Spleen (tissue), 11 donors: ENCODE results near the gene TLCD3A. TPM values are rescaled to one million over a fixed set of nuclear protein-coding genes. Genes with fewer than 3 reads are reported as not detected.

Source experiments
- DNase-seq: peaks from one replicate; pipeline ENCODE4 v3.0.0-alpha.2; 2020
- H3K27ac ChIP-seq, 8 donors: fragments of 200-600 bp; sonication (generic) in 7 of 8; 1 replicate in 4 of 8; 2 replicates in 4 of 8; pipeline versions ENCODE4 v1.5.0 to v1.8.0; 2016 to 2021; ENCODE audit warnings: inconsistent platforms in 4 of 8, mild to moderate bottlenecking in 4 of 8, moderate library complexity in 1 of 8
- H3K27me3 ChIP-seq, 7 donors: fragments of 200-600 bp; sonication (generic) in 6 of 7; replicated peaks in 1 of 7; 1 replicate in 4 of 7; 2 replicates in 3 of 7; pipeline versions ENCODE4 v1.5.0 to v1.8.0; 2016 to 2021; ENCODE audit warnings: inconsistent platforms in 3 of 7, mild to moderate bottlenecking in 1 of 7
- H3K36me3 ChIP-seq, 6 donors: fragments of 200-600 bp; sonication (generic) in 5 of 6; 1 replicate in 4 of 6; 2 replicates in 2 of 6; pipeline versions ENCODE4 v1.5.0 to v1.8.0; 2016 to 2021; ENCODE audit warnings: inconsistent platforms in 2 of 6
- H3K4me1 ChIP-seq, 6 donors: fragments of 200-600 bp; sonication (generic) in 5 of 6; 1 replicate in 3 of 6; 2 replicates in 3 of 6; pipeline versions ENCODE4 v1.5.0 to v1.8.0; 2016 to 2021; ENCODE audit warnings: inconsistent platforms in 3 of 6
- H3K4me3 ChIP-seq, 8 donors: fragments of 200-600 bp; sonication (generic) in 7 of 8; 1 replicate in 4 of 8; 2 replicates in 4 of 8; pipeline versions ENCODE4 v1.5.0 to v1.8.0; 2016 to 2021; ENCODE audit warnings: inconsistent platforms in 4 of 8, mild to moderate bottlenecking in 4 of 8, moderate library complexity in 2 of 8
- H3K9me3 ChIP-seq, 8 donors: fragments of 200-600 bp; sonication (generic) in 7 of 8; 1 replicate in 4 of 8; 2 replicates in 4 of 8; pipeline versions ENCODE4 v1.5.0 to v1.8.0; 2016 to 2021; ENCODE audit warnings: inconsistent platforms in 4 of 8
- CTCF ChIP-seq, 11 experiments: fragments of 200-600 bp in 7 of 11; fragments of 450-650 bp in 4 of 11; sonication (generic) in 4 of 11; IDR thresholded peaks in 8 of 11; conservative IDR thresholded peaks in 3 of 11; 1 replicate in 7 of 11; 2 replicates in 4 of 11; pipeline versions ENCODE4 v1.4.0 to v1.8.0; 2016 to 2021; ENCODE audit warnings: antibody characterized with exemption in 11 of 11, inconsistent platforms in 4 of 11, mild to moderate bottlenecking in 1 of 11
- POLR2A ChIP-seq, 3 donors: fragments of 450-650 bp; IDR thresholded peaks; one replicate each; pipeline ENCODE4 v1.5.1; 2017; ENCODE audit warnings: antibody characterized with exemption in 3 of 3, mild to moderate bottlenecking in 1 of 3
- POLR2AphosphoS5 ChIP-seq, 3 donors: sonication (generic); formaldehyde crosslinking; IDR thresholded peaks; one replicate each; pipeline ENCODE4 v1.5.1; 2017; ENCODE audit warnings: antibody characterized with exemption in 3 of 3
- WGBS, 5 donors: extraction: QIAGEN DNeasy Blood & Tissue Kit in 3 of 5; methylation state at CpG; one replicate each; pipeline versions ENCODE4 v1.1.5 to v1.1.7; 2013 to 2018; 5-methylcytosine and 5-hydroxymethylcytosine counted together
- intact Hi-C: fragments of 100-400 bp; cut with DNase I; formaldehyde crosslinking; loops from one replicate; pipeline ENCODE4 v1.15.0; 2023; ENCODE audit warnings: low total_unique reads
- polyA plus RNA-seq, 3 donors: library from polyadenylated mRNA; stranded (reverse); fragments of 200-250 nt; gene quantifications; one replicate each; pipeline ENCODE4 v1.2.1, GENCODE V29; 2013
- total RNA-seq, 7 donors: library from RNA; depleted of rRNA in 3 of 7; stranded (reverse); fragments of >200 nt in 3 of 7; fragmentation: NEBNext Ultra II Directional in 4 of 7; extraction: Animal tissue kit (Norgen Biotek cat#: 25700) in 4 of 7; gene quantifications; one replicate each; pipeline versions ENCODE4 v1.1.0 to v1.2.1, GENCODE V29; 2016 to 2021
- donor health status: healthy with polysubstance abuse.
- donor health status: DM: no; HTN: no; CAD: no; lungs with moderate emphysema.
- donor health status: DM: no; HTN: no; CAD: no.
- donor health status: Bipolar disorder and iron deficiency.
- donor health status: healthy.
- donor health status: DM: no; HTN: no; CAD: no.
- donor health status: DM: yes; HTN: yes; CAD: no.

The TLCD3A gene
- total and polyA plus RNA-seq, 10 donors = 0.96 to 5.8 (median 4.0) TPM

- intact Hi-C loops = no loop called here
Measured at GRCh38 chr17:685006-685405, 47.4 kb upstream of the TLCD3A start.

GRCh38 chr17:688100-688989 lies 44.1 kb upstream of the TLCD3A start:
- peak overlapping the region in 2 of 8 donors; percentile 8 to 87 for H3K27ac ChIP-seq
- intact Hi-C loops = no loop called here
- peaks cover 0 to 22% (median 8%) of the 10 kb centered on the region in 6 donors for H3K4me1 ChIP-seq
- DNase-seq = no peak
- no peaks in the 10 kb centered on the region for H3K27me3 ChIP-seq
- peaks cover 0 to 95% (median 28%) of the 10 kb centered on the region in 6 donors for H3K36me3 ChIP-seq
- TF ChIP-seq CTCF (IDR thresholded peaks at IDR 0.05 in 8 of 11, conservative IDR thresholded peaks at IDR 0.05 in 3 of 11) (peak in 4 of 11 experiments; percentile 26 to 51 (median 36)), POLR2A (IDR thresholded peaks at IDR 0.05) (no peak)
- no peaks in the 10 kb centered on the region for H3K9me3 ChIP-seq
- 72 to 79% (median 77%) methylated on average over 18 of the region's 18 CpGs for WGBS, 5 donors
- no peak overlapping the region for H3K4me3 ChIP-seq

More at GRCh38 chr17:685006-685405, 47.4 kb upstream of the TLCD3A start:
- H3K4me3 ChIP-seq = no peak overlapping the region
- H3K4me1 ChIP-seq = peaks cover 0 to 40% (median 12%) of the 10 kb centered on the region in 6 donors
- peaks cover 0 to 79% (median 22%) of the 10 kb centered on the region in 6 donors for H3K36me3 ChIP-seq
- H3K27ac ChIP-seq = no peak overlapping the region
- DNase-seq = no peak
- TF ChIP-seq POLR2AphosphoS5 (IDR thresholded peaks at IDR 0.05) (no peak), CTCF (IDR thresholded peaks at IDR 0.05 in 8 of 11, conservative IDR thresholded peaks at IDR 0.05 in 3 of 11) (no peak), POLR2A (IDR thresholded peaks at IDR 0.05) (no peak)
- no peaks in the 10 kb centered on the region for H3K9me3 ChIP-seq
- 88 to 97% (median 96%) methylated on average over 6 of the region's 6 CpGs for WGBS, 5 donors
- H3K27me3 ChIP-seq = no peaks in the 10 kb centered on the region

- 52 to 80% (median 68%) methylated on average over 17 of the region's 17 CpGs for WGBS, 5 donors
- no peaks in the 10 kb centered on the region for H3K27me3 ChIP-seq
- DNase-seq = no peak
- intact Hi-C loops = no loop called here
- no peak for TF ChIP-seq POLR2A (IDR thresholded peaks at IDR 0.05)
- no peak for TF ChIP-seq CTCF (IDR thresholded peaks at IDR 0.05 in 8 of 11, conservative IDR thresholded peaks at IDR 0.05 in 3 of 11)
- H3K4me3 ChIP-seq = peak overlapping the region in 2 of 8 donors; percentile 8 to 47
- H3K36me3 ChIP-seq = peaks cover 0 to 99% (median 41%) of the 10 kb centered on the region in 6 donors
- H3K9me3 ChIP-seq = no peaks in the 10 kb centered on the region
- peaks cover 0 to 22% (median 8%) of the 10 kb centered on the region in 6 donors for H3K4me1 ChIP-seq
- peak overlapping the region in 7 of 8 donors; percentile 30 to 87 (median 59) for H3K27ac ChIP-seq
Measured at GRCh38 chr17:689556-690275, 42.7 kb upstream of the TLCD3A start.
